Liver (tissue), 9 donors: ENCODE measurements around the gene RNF145. TPM values are rescaled to one million over a fixed set of nuclear protein-coding genes. Genes with fewer than 3 reads are reported as not detected.

Experiments used
- DNase-seq: peaks from one replicate; pipeline ENCODE4 v3.0.0-alpha.2; 2017; ENCODE audit warnings: low spot score
- H3K27ac ChIP-seq, 2 donors: one replicate each; pipeline ENCODE4 v1.7.0; 2013; ENCODE audit warnings: inconsistent platforms in 2 of 2, low read length in 2 of 2, control low read depth in 1 of 2, low read depth in 1 of 2, mild to moderate bottlenecking in 1 of 2
- H3K27me3 ChIP-seq, 4 donors: one replicate each; pipeline versions ENCODE4 v1.6.1 to v1.7.0; 2013; ENCODE audit warnings: low read length in 3 of 4, inconsistent platforms in 1 of 4, mild to moderate bottlenecking in 1 of 4, moderate library complexity in 1 of 4; ENCODE audit not compliant: control insufficient read depth in 4 of 4, insufficient read depth in 4 of 4
- H3K36me3 ChIP-seq, 4 donors: one replicate each; pipeline versions ENCODE4 v1.6.1 to v1.7.0; 2013; ENCODE audit warnings: low read length in 3 of 4, mild to moderate bottlenecking in 3 of 4, low read depth in 1 of 4, moderate library complexity in 1 of 4; ENCODE audit not compliant: control insufficient read depth in 4 of 4, insufficient read depth in 3 of 4
- H3K4me1 ChIP-seq, 4 donors: one replicate each; pipeline versions ENCODE4 v1.6.1 to v1.7.0; 2013; ENCODE audit warnings: low read length in 3 of 4, mild to moderate bottlenecking in 3 of 4, moderate library complexity in 1 of 4; ENCODE audit not compliant: control insufficient read depth in 4 of 4, insufficient read depth in 4 of 4
- H3K4me3 ChIP-seq, 3 donors: one replicate each; pipeline versions ENCODE4 v1.6.1 to v1.7.0; 2013; ENCODE audit warnings: low read length in 3 of 3, control low read depth in 1 of 3, low read depth in 1 of 3, mild to moderate bottlenecking in 1 of 3
- H3K9ac ChIP-seq, 2 donors: one replicate each; pipeline ENCODE4 v1.7.0; 2013; ENCODE audit warnings: low read length in 2 of 2, mild to moderate bottlenecking in 2 of 2, moderate library complexity in 2 of 2, control low read depth in 1 of 2, low read depth in 1 of 2
- H3K9me3 ChIP-seq, 4 donors: one replicate each; pipeline versions ENCODE4 v1.6.1 to v1.7.0; 2013; ENCODE audit warnings: low read length in 3 of 4; ENCODE audit not compliant: control insufficient read depth in 4 of 4
- EGR1 ChIP-seq, 2 donors: IDR thresholded peaks; 2 replicates each; pipeline ENCODE4 v1.6.1; 2016 to 2018; ENCODE audit warnings: antibody characterized with exemption in 2 of 2, low read depth in 2 of 2
- FOXA1 ChIP-seq: IDR thresholded peaks from 2 replicates; pipeline ENCODE4 v1.6.1; 2016; ENCODE audit warnings: antibody characterized with exemption
- FOXA2 ChIP-seq: IDR thresholded peaks from 2 replicates; pipeline ENCODE4 v1.6.1; 2016; ENCODE audit warnings: antibody characterized with exemption
- GABPA ChIP-seq, 2 donors: IDR thresholded peaks in 1 of 2; conservative IDR thresholded peaks in 1 of 2; 2 replicates each; pipeline ENCODE4 v1.6.1; 2016; ENCODE audit warnings: antibody characterized with exemption in 2 of 2, mild to moderate bottlenecking in 1 of 2, moderate library complexity in 1 of 2
- HNF4A ChIP-seq, 2 donors: conservative IDR thresholded peaks; 2 replicates each; pipeline ENCODE4 v1.6.1; 2016; ENCODE audit warnings: antibody characterized with exemption in 2 of 2, mild to moderate bottlenecking in 2 of 2
- HNF4G ChIP-seq: IDR thresholded peaks from 2 replicates; pipeline ENCODE4 v1.6.1; 2016; ENCODE audit warnings: antibody characterized with exemption
- JUND ChIP-seq, 2 donors: IDR thresholded peaks; 2 replicates each; pipeline ENCODE4 v1.6.1; 2016; ENCODE audit warnings: antibody characterized with exemption in 2 of 2
- NR2F2 ChIP-seq: IDR thresholded peaks from 2 replicates; pipeline ENCODE4 v1.6.1; 2016; ENCODE audit warnings: antibody characterized with exemption
- RAD21 ChIP-seq, 2 donors: IDR thresholded peaks; 2 replicates each; pipeline ENCODE4 v1.6.1; 2016; ENCODE audit warnings: antibody characterized with exemption in 2 of 2, mild to moderate bottlenecking in 2 of 2
- RXRA ChIP-seq, 2 donors: IDR thresholded peaks; 2 replicates each; pipeline ENCODE4 v1.6.1; 2017 to 2018; ENCODE audit warnings: antibody characterized with exemption in 2 of 2, mild to moderate bottlenecking in 1 of 2
- SP1 ChIP-seq: IDR thresholded peaks from 2 replicates; pipeline ENCODE4 v1.6.1; 2018; ENCODE audit warnings: antibody characterized with exemption, mild to moderate bottlenecking
- TAF1 ChIP-seq: conservative IDR thresholded peaks from 2 replicates; pipeline ENCODE4 v1.6.1; 2016; ENCODE audit warnings: antibody characterized with exemption, mild to moderate bottlenecking
- YY1 ChIP-seq: IDR thresholded peaks from 2 replicates; pipeline ENCODE4 v1.6.1; 2016; ENCODE audit warnings: antibody characterized with exemption, mild to moderate bottlenecking
- WGBS: extraction: QIAGEN DNeasy Blood & Tissue Kit; methylation state at CpG from one replicate; pipeline ENCODE4 v1.1.7; 2013; 5-methylcytosine and 5-hydroxymethylcytosine counted together
- polyA plus RNA-seq, 2 donors: library from polyadenylated mRNA; stranded (reverse) in 1 of 2; unstranded in 1 of 2; fragments of 200-250 nt in 1 of 2; fragments of >200 nt in 1 of 2; fragmentation: Nextera tagmentation in 1 of 2; extraction: Ambion mirVana in 1 of 2; gene quantifications; one replicate each; pipeline versions ENCODE4 v1.2.1 to v1.2.3, GENCODE V29; 2013 to 2015
- total RNA-seq, 2 donors: library from RNA; depleted of rRNA; stranded (reverse); fragments of >200 nt; gene quantifications; one replicate each; pipeline ENCODE4 v1.2.3, GENCODE V29; 2014
- TF ChIP-seq, protein P1 (sequence below): IDR thresholded peaks from 2 replicates; pipeline ENCODE4 v1.6.1; 2016; ENCODE audit warnings: antibody characterized with exemption
- TF ChIP-seq, protein P2 (sequence below): fragments of 150-350 bp; IDR thresholded peaks from 2 replicates; pipeline ENCODE4 v1.5.1; 2017; ENCODE audit warnings: improper control_type of control experiment, low read depth, low read length; ENCODE audit not compliant: missing input control
- TF ChIP-seq, protein P3 (sequence below): IDR thresholded peaks from 2 replicates; pipeline ENCODE4 v1.6.1; 2016; ENCODE audit warnings: antibody characterized with exemption
- TF ChIP-seq, protein P4 (sequence below): IDR thresholded peaks from 2 replicates; pipeline ENCODE4 v1.6.1; 2016; ENCODE audit warnings: antibody characterized with exemption
- TF ChIP-seq, protein P5 (sequence below): IDR thresholded peaks from 2 replicates; pipeline ENCODE4 v1.6.1; 2016; ENCODE audit warnings: antibody characterized with exemption, mild to moderate bottlenecking
- donor health status: healthy.
- donor health status: healthy.
- donor health status: healthy.
- donor health status: healthy.
- donor health status: healthy.

The RNF145 gene
- total and polyA plus RNA-seq, 4 donors = 2.9 to 34.6 (median 11.7) TPM

DNA sequence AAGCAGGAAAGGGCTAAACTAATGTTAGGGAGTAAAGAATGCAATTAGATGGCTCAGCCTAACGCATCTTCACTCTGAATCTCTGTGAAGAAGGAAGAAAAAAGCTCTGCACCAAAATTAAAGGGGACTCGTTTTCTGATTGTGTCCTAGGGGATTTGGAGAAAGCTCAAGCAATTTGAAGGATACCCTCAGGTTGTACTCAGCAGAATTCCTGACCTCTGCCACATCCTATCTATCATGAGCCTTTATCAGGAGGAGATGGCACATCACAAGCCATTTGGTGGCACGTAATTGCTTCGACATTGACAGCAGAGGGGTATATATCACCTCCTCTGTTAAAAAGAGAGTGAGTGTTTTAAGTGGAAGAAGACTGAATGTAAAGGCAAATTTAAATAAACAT is 77.4 kb downstream of the RNF145 start (continued):
- TF ChIP-seq YY1 (no peak), GABPA (IDR thresholded peaks at IDR 0.05 in 1 of 2, conservative IDR thresholded peaks at IDR 0.05 in 1 of 2) (no peak), JUND (IDR thresholded peaks at IDR 0.05) (no peak), FOXA2 (no peak), SP1 (no peak)
- TF ChIP-seq, protein P1, sequence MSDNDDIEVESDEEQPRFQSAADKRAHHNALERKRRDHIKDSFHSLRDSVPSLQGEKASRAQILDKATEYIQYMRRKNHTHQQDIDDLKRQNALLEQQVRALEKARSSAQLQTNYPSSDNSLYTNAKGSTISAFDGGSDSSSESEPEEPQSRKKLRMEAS = no peak

DNA sequence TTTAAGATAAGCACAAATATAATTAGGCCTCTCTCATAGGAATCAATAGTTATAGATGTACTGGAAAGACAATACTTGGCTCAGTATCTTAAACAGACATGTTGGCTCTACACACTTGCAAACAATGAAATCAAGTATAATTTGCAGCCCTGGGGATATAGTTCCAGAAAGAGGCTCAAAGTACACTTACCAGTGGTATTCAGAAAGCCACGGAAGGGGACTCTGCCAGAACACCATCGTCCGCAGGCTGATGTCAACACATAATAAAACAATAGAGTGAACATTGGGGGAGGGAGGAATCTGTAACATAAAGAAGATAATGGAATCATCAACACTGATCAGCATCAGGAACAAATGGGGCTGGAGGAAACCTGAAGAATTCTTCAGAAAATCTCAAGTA is 78.5 kb downstream of the RNF145 start:
- 74% methylated on average over 3 of the region's 3 CpGs for WGBS
- TF ChIP-seq SP1 = no peak
- no peak for TF ChIP-seq RAD21 (IDR thresholded peaks at IDR 0.05)
- TF ChIP-seq EGR1 (IDR thresholded peaks at IDR 0.05; ENCODE audit: low read depth in 2 of 2) = no peak
- no peak for TF ChIP-seq NR2F2
- no peak for TF ChIP-seq JUND (IDR thresholded peaks at IDR 0.05)
- TF ChIP-seq, protein P2, sequence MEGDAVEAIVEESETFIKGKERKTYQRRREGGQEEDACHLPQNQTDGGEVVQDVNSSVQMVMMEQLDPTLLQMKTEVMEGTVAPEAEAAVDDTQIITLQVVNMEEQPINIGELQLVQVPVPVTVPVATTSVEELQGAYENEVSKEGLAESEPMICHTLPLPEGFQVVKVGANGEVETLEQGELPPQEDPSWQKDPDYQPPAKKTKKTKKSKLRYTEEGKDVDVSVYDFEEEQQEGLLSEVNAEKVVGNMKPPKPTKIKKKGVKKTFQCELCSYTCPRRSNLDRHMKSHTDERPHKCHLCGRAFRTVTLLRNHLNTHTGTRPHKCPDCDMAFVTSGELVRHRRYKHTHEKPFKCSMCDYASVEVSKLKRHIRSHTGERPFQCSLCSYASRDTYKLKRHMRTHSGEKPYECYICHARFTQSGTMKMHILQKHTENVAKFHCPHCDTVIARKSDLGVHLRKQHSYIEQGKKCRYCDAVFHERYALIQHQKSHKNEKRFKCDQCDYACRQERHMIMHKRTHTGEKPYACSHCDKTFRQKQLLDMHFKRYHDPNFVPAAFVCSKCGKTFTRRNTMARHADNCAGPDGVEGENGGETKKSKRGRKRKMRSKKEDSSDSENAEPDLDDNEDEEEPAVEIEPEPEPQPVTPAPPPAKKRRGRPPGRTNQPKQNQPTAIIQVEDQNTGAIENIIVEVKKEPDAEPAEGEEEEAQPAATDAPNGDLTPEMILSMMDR = no peak
- TF ChIP-seq TAF1 = no peak
- no peak for TF ChIP-seq HNF4A (conservative IDR thresholded peaks at IDR 0.05)
- TF ChIP-seq, protein P3, sequence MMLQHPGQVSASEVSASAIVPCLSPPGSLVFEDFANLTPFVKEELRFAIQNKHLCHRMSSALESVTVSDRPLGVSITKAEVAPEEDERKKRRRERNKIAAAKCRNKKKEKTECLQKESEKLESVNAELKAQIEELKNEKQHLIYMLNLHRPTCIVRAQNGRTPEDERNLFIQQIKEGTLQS = no peak
- TF ChIP-seq, protein P4, sequence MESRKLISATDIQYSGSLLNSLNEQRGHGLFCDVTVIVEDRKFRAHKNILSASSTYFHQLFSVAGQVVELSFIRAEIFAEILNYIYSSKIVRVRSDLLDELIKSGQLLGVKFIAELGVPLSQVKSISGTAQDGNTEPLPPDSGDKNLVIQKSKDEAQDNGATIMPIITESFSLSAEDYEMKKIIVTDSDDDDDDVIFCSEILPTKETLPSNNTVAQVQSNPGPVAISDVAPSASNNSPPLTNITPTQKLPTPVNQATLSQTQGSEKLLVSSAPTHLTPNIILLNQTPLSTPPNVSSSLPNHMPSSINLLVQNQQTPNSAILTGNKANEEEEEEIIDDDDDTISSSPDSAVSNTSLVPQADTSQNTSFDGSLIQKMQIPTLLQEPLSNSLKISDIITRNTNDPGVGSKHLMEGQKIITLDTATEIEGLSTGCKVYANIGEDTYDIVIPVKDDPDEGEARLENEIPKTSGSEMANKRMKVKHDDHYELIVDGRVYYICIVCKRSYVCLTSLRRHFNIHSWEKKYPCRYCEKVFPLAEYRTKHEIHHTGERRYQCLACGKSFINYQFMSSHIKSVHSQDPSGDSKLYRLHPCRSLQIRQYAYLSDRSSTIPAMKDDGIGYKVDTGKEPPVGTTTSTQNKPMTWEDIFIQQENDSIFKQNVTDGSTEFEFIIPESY = no peak
- TF ChIP-seq, protein P1 = no peak
- TF ChIP-seq RXRA (IDR thresholded peaks at IDR 0.05) = no peak
- TF ChIP-seq, protein P5, sequence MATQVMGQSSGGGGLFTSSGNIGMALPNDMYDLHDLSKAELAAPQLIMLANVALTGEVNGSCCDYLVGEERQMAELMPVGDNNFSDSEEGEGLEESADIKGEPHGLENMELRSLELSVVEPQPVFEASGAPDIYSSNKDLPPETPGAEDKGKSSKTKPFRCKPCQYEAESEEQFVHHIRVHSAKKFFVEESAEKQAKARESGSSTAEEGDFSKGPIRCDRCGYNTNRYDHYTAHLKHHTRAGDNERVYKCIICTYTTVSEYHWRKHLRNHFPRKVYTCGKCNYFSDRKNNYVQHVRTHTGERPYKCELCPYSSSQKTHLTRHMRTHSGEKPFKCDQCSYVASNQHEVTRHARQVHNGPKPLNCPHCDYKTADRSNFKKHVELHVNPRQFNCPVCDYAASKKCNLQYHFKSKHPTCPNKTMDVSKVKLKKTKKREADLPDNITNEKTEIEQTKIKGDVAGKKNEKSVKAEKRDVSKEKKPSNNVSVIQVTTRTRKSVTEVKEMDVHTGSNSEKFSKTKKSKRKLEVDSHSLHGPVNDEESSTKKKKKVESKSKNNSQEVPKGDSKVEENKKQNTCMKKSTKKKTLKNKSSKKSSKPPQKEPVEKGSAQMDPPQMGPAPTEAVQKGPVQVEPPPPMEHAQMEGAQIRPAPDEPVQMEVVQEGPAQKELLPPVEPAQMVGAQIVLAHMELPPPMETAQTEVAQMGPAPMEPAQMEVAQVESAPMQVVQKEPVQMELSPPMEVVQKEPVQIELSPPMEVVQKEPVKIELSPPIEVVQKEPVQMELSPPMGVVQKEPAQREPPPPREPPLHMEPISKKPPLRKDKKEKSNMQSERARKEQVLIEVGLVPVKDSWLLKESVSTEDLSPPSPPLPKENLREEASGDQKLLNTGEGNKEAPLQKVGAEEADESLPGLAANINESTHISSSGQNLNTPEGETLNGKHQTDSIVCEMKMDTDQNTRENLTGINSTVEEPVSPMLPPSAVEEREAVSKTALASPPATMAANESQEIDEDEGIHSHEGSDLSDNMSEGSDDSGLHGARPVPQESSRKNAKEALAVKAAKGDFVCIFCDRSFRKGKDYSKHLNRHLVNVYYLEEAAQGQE = no peak
- no peak for TF ChIP-seq HNF4G
- TF ChIP-seq FOXA1 = no peak
- TF ChIP-seq YY1 = no peak
- no peak for TF ChIP-seq FOXA2
- TF ChIP-seq GABPA (IDR thresholded peaks at IDR 0.05 in 1 of 2, conservative IDR thresholded peaks at IDR 0.05 in 1 of 2) = no peak
- H3K27ac ChIP-seq = no peak overlapping the region
- no peak for DNase-seq
- no peaks in the 10 kb centered on the region for H3K36me3 ChIP-seq
- H3K9ac ChIP-seq = no peak overlapping the region
- no peaks in the 10 kb centered on the region for H3K9me3 ChIP-seq
- peaks cover 0 to 5% (median 0%) of the 10 kb centered on the region in 4 donors for H3K27me3 ChIP-seq
- no peaks in the 10 kb centered on the region for H3K4me1 ChIP-seq
- H3K4me3 ChIP-seq = no peak overlapping the region
